HEK293T (cell line): ENCODE results near the gene MMP1.

Experiments
- CTCF ChIA-PET: fragments of 350-600 bp; formaldehyde crosslinking; extraction: SDS; loops from one replicate; lab custom pipeline; 2021; ENCODE audit warnings: antibody characterized with exemption, inconsistent platforms; lab: Yijun Ruan, JAX
- POLR2A ChIA-PET: fragments of 350-600 bp; formaldehyde crosslinking; extraction: SDS; loops from one replicate; lab custom pipeline; 2020; ENCODE audit warnings: antibody characterized with exemption, inconsistent platforms; lab: Yijun Ruan, JAX
- DNase-seq: peaks from one replicate; pipeline ENCODE4 v3.0.0; 2012; ENCODE audit warnings: mixed read lengths; ENCODE audit errors: extremely low spot score
- ARNT ChIP-seq: fragments of 450-650 bp; IDR thresholded peaks from 2 replicates; pipeline ENCODE4 v1.6.1; 2017; ENCODE audit warnings: mild to moderate bottlenecking
- BHLHE40 ChIP-seq: fragments of 450-650 bp; IDR thresholded peaks from 2 replicates; pipeline ENCODE4 v1.6.1; 2016; ENCODE audit warnings: mild to moderate bottlenecking, moderate library complexity, borderline replicate concordance
- CTBP1 ChIP-seq: fragments of 450-650 bp; IDR thresholded peaks from 2 replicates; pipeline ENCODE4 v1.6.1; 2016; ENCODE audit warnings: borderline replicate concordance
- ELF4 ChIP-seq: fragments of 450-650 bp; IDR thresholded peaks from 2 replicates; pipeline ENCODE4 v1.6.1; 2017; ENCODE audit warnings: antibody characterized with exemption
- FOXA1 ChIP-seq: fragments of 450-650 bp; IDR thresholded peaks from 2 replicates; pipeline ENCODE4 v1.6.1; 2016; ENCODE audit warnings: mild to moderate bottlenecking
- FOXK2 ChIP-seq: fragments of 450-650 bp; IDR thresholded peaks from 2 replicates; pipeline ENCODE4 v1.6.1; 2016; ENCODE audit warnings: mild to moderate bottlenecking
- FOXM1 ChIP-seq: fragments of 450-650 bp; IDR thresholded peaks from 2 replicates; pipeline ENCODE4 v1.6.1; 2017; ENCODE audit warnings: mild to moderate bottlenecking, borderline replicate concordance
- HDGF ChIP-seq: fragments of 450-650 bp; IDR thresholded peaks from 2 replicates; pipeline ENCODE4 v1.6.1; 2017; ENCODE audit warnings: antibody characterized with exemption, borderline replicate concordance
- L3MBTL2 ChIP-seq: fragments of 450-650 bp; conservative IDR thresholded peaks from 2 replicates; pipeline ENCODE4 v1.6.1; 2016; ENCODE audit warnings: mild to moderate bottlenecking
- LEF1 ChIP-seq: fragments of 450-650 bp; IDR thresholded peaks from 2 replicates; pipeline ENCODE4 v1.6.1; 2017; ENCODE audit warnings: mild to moderate bottlenecking, borderline replicate concordance
- NFRKB ChIP-seq: fragments of 450-650 bp; IDR thresholded peaks from 2 replicates; pipeline ENCODE4 v1.6.1; 2016; ENCODE audit warnings: mild to moderate bottlenecking, moderate library complexity
- SP1 ChIP-seq: fragments of 450-650 bp; IDR thresholded peaks from 2 replicates; pipeline ENCODE4 v1.6.1; 2017
- SUZ12 ChIP-seq: fragments of 450-650 bp; IDR thresholded peaks from 2 replicates; pipeline ENCODE4 v1.6.1; 2016; ENCODE audit warnings: mild to moderate bottlenecking
- TARDBP ChIP-seq: fragments of 450-650 bp; IDR thresholded peaks from 2 replicates; pipeline ENCODE4 v1.6.1; 2016
- ZNF384 ChIP-seq: fragments of 450-650 bp; IDR thresholded peaks from 2 replicates; pipeline ENCODE4 v1.6.1; 2016
- TF ChIP-seq, protein P1 (sequence below): fragments of 450-650 bp; IDR thresholded peaks from 2 replicates; pipeline ENCODE4 v1.6.1; 2016

Gene MMP1

DNA sequence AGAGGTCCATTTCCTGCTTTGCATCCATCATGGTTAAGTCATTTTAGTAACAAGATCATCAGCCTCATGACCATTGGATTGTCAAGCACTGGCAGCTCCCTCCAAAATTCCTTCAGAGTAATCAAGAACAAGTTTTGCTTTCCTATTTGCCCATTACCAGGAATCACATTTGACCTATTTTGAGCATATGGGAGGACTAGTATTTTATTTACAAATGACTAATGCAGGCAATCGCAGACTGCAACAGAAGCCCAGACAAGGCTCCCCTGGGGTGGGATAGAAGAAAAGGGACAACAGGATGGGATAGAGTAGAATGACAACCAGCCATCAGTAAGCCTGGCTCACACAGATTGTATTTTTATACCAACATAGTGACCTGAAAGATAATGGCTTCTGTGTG, 26.6 kb downstream of the MMP1 start:
- no peak for DNase-seq
- TF ChIP-seq, protein P1, sequence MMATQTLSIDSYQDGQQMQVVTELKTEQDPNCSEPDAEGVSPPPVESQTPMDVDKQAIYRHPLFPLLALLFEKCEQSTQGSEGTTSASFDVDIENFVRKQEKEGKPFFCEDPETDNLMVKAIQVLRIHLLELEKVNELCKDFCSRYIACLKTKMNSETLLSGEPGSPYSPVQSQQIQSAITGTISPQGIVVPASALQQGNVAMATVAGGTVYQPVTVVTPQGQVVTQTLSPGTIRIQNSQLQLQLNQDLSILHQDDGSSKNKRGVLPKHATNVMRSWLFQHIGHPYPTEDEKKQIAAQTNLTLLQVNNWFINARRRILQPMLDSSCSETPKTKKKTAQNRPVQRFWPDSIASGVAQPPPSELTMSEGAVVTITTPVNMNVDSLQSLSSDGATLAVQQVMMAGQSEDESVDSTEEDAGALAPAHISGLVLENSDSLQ: no peak
- TF ChIP-seq ZNF384 (no peak), FOXA1 (no peak), ARNT (no peak), CTBP1 (no peak), LEF1 (no peak), SUZ12 (no peak), HDGF (no peak)
- POLR2A ChIA-PET: no interaction called here
- CTCF ChIA-PET: no interaction called here

DNA sequence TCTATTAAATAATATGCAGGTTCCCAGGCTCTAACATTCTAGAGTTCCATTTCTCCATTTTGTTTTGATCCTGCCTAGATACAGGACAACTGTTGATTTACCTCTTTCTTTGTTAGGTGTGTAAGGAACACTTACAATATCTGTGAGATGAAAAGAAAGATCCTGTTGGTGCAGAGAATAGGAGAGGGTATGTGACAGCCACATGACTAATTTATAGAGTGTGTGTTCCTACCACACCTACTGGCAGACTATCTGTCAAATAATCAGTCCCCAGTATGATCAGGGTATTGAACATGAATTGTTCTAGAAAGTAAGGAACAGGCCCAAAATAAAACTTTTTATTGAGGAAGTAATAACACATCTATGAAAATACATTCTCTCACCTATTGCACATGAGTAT, 27.8 kb downstream of the MMP1 start:
- DNase-seq: no peak
- POLR2A ChIA-PET: no interaction called here

DNA sequence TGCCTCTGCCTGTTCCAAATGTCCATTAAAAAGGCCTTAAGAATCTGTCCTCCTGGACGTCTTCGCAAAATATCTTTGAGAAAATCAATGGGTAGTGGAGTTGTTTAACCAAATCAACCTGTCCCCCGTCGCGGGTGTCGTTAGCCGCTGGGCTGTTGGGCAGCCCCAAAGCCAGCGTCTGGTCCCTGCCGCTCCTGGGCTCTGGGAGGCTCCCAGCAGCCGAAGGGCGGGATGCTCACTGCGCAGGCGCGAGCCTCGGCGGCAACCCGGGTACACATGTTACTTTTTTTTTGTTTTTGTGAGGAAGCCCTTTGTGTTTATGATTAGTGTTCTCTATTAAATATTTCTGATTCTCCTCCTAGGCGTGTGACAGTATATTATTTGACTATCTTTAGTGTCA, 30.2 kb downstream of the MMP1 start:
- ChIA-PET POLR2A (no interaction called here), CTCF (no interaction called here)
- no peak for DNase-seq
- TF ChIP-seq ZNF384: no peak
- TF ChIP-seq, protein P1: no peak
- TF ChIP-seq SP1: no peak
- no peak for TF ChIP-seq FOXK2
- no peak for TF ChIP-seq SUZ12
- no peak for TF ChIP-seq HDGF
- no peak for TF ChIP-seq TARDBP
- no peak for TF ChIP-seq BHLHE40
- no peak for TF ChIP-seq ELF4
- TF ChIP-seq LEF1: no peak
- no peak for TF ChIP-seq L3MBTL2
- no peak for TF ChIP-seq CTBP1
- no peak for TF ChIP-seq FOXM1
- TF ChIP-seq FOXA1: no peak
- TF ChIP-seq ARNT: no peak
- TF ChIP-seq NFRKB: no peak

More for the DNA sequence above, 27.8 kb downstream of the MMP1 start:
- TF ChIP-seq SUZ12 (no peak), ARNT (no peak), LEF1 (no peak), TARDBP (no peak), NFRKB (no peak), HDGF (no peak)
- CTCF ChIA-PET: no interaction called here

DNA sequence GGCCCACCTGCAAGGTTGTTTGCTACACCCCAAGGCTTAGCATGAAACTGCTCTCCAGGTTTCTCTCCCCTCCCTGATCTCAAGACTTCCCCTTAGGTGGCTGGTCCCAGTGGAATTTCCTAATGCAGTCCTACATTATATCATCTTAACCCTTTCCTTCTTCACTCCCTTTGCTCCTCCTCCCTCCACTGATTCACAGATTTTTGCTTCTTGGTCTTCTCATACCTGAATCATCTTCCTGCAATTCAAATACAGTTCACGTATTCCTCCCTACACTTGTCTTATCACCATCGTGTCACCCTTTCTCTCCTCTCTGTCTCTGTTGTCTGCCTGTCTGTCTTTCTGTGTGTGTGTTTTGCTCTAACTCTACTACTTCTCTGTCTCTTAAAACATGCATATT, 34.5 kb downstream of the MMP1 start:
- DNase-seq: no peak
- CTCF ChIA-PET: no interaction called here
- no peak for TF ChIP-seq SP1
- no peak for TF ChIP-seq LEF1
- no peak for TF ChIP-seq ELF4
- TF ChIP-seq HDGF: no peak
- no peak for TF ChIP-seq BHLHE40
- TF ChIP-seq NFRKB: no peak
- no peak for TF ChIP-seq ZNF384
- no peak for TF ChIP-seq ARNT
- no peak for TF ChIP-seq FOXA1
- TF ChIP-seq FOXK2: no peak
- TF ChIP-seq, protein P1: no peak
- POLR2A ChIA-PET: no interaction called here

DNA sequence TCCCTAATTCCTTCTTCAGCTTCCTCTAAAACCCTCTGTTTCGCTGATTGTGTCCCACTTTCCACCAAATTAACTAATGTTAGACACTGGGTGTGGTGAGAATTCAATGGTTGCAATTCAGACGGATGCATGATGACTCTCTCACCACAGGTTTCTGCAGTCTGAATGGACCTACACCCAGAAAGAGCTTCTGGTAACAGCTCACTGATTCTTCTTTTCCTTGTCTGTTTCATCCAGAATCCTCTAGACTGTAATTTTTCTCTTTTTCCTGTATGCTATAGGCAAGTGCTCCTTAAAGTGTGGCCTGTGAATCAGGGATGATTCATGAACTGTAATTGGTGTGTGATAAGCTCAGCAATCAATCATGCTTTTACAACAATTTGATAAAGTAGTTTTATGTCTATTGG, 35.6 kb downstream of the MMP1 start:
- TF ChIP-seq SUZ12 (no peak), NFRKB (no peak)
- CTCF ChIA-PET: no interaction called here
- POLR2A ChIA-PET: no interaction called here

DNA sequence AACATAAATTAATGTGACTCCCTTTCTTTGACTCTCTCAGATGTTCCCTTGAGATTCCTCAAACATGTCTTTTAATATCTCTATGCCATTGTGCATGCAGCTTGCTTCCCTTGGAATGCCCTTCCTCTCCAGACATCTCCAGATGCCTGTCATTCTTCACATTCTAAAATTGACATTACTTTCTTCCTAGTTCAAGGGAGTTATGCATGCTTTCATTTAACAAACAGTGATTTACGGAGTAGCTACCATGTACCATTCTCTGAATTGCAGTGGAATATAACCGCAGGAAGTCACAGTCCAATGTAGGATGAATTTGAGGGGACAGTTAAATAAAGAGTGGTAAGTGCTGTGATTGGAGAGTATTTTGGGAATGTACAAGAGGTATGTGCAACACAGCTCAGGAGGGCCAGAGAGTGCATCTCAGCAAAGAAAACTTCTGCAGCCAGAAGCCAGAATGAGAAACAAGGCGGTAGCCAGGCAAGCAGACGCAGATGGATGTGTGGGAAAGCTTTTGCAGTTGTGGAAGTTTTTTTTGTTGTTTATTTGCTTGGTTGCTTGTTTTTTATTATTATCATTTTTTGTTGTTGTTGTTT, 36.2 kb downstream of the MMP1 start:
- TF ChIP-seq BHLHE40: no peak
- TF ChIP-seq FOXA1: no peak
- TF ChIP-seq NFRKB: no peak
- TF ChIP-seq SUZ12: no peak
- TF ChIP-seq FOXM1: no peak
- TF ChIP-seq, protein P1: no peak
- TF ChIP-seq SP1: no peak
- TF ChIP-seq ARNT: no peak
- CTCF ChIA-PET: no interaction called here
- DNase-seq: no peak
- POLR2A ChIA-PET: no interaction called here

More for the DNA sequence above, 35.6 kb downstream of the MMP1 start:
- no peak for DNase-seq
